H9 (cell line): ENCODE measurements around the gene N4BP2. TPM values are rescaled to one million over a fixed set of nuclear protein-coding genes. Genes with fewer than 3 reads are reported as not detected.

ENCODE experiments used
- DNase-seq: peaks from one replicate; pipeline ENCODE4 v3.0.0-alpha.2; 2017
- H2AFZ ChIP-seq: one replicate; pipeline ENCODE4 v1.6.1; 2013; ENCODE audit warnings: mild to moderate bottlenecking, low read length, control low read depth, moderate library complexity
- H2AK5ac ChIP-seq: 2 replicates; pipeline ENCODE4 v1.6.1; 2013; ENCODE audit warnings: low read length, control low read depth, mixed read lengths; ENCODE audit not compliant: insufficient read length
- H2BK120ac ChIP-seq: one replicate; pipeline ENCODE4 v1.6.1; 2013; ENCODE audit warnings: low read depth, mild to moderate bottlenecking, low read length, control low read depth, inconsistent platforms; ENCODE audit not compliant: poor library complexity, severe bottlenecking
- H2BK12ac ChIP-seq: 2 replicates; pipeline ENCODE4 v1.6.1; 2013; ENCODE audit warnings: low read length, control low read depth, mixed read lengths, low read depth; ENCODE audit not compliant: insufficient read length
- H2BK15ac ChIP-seq: 2 replicates; pipeline ENCODE4 v1.6.1; 2013; ENCODE audit warnings: low read depth, low read length, control low read depth
- H2BK20ac ChIP-seq: one replicate; pipeline ENCODE4 v1.6.1; 2013; ENCODE audit warnings: low read depth, mild to moderate bottlenecking, low read length, control low read depth, inconsistent platforms; ENCODE audit not compliant: poor library complexity, severe bottlenecking
- H2BK5ac ChIP-seq: 2 replicates; pipeline ENCODE4 v1.6.1; 2013; ENCODE audit warnings: low read length, control low read depth, mixed read lengths; ENCODE audit not compliant: insufficient read length
- H3K14ac ChIP-seq: 2 replicates; pipeline ENCODE4 v1.6.1; 2013; ENCODE audit warnings: low read length, control low read depth; ENCODE audit not compliant: insufficient read depth
- H3K18ac ChIP-seq: 2 replicates; pipeline ENCODE4 v1.6.1; 2013; ENCODE audit warnings: low read depth, mild to moderate bottlenecking, mixed read lengths, low read length, control low read depth; ENCODE audit not compliant: insufficient read length
- H3K23ac ChIP-seq: 2 replicates; pipeline ENCODE4 v1.6.1; 2013; ENCODE audit warnings: low read length, control low read depth, mixed read lengths, low read depth; ENCODE audit not compliant: insufficient read length
- H3K23me2 ChIP-seq: 2 replicates; pipeline ENCODE4 v1.6.1; 2013; ENCODE audit warnings: low read depth, mild to moderate bottlenecking, mixed read lengths, low read length, control low read depth; ENCODE audit not compliant: insufficient read length, poor library complexity, severe bottlenecking
- H3K27ac ChIP-seq: 2 replicates; pipeline ENCODE4 v1.5.1; 2013; ENCODE audit warnings: low read length, control low read depth, mixed read lengths, low read depth; ENCODE audit not compliant: insufficient read length
- H3K27me3 ChIP-seq: 2 replicates; pipeline ENCODE4 v1.6.1; 2013; ENCODE audit warnings: low read length, control low read depth, inconsistent platforms; ENCODE audit not compliant: insufficient read depth
- H3K4ac ChIP-seq: 2 replicates; pipeline ENCODE4 v1.6.1; 2013; ENCODE audit warnings: low read depth, mild to moderate bottlenecking, control low read depth, inconsistent platforms, low read length, moderate library complexity
- H3K4me1 ChIP-seq: 2 replicates; pipeline ENCODE4 v1.6.1; 2013; ENCODE audit warnings: low read length, control low read depth, inconsistent platforms; ENCODE audit not compliant: insufficient read depth
- H3K4me2 ChIP-seq: 2 replicates; pipeline ENCODE4 v1.6.1; 2013; ENCODE audit warnings: low read length, control low read depth, mixed read lengths; ENCODE audit not compliant: insufficient read length, insufficient read depth
- H3K56ac ChIP-seq: 2 replicates; pipeline ENCODE4 v1.6.1; 2013; ENCODE audit warnings: low read depth, mild to moderate bottlenecking, mixed read lengths, low read length, control low read depth; ENCODE audit not compliant: insufficient read length
- H3K79me1 ChIP-seq: 2 replicates; pipeline ENCODE4 v1.6.1; 2013; ENCODE audit warnings: low read depth, mild to moderate bottlenecking, moderate library complexity, low read length, control low read depth, inconsistent platforms; ENCODE audit not compliant: insufficient read depth, poor library complexity, severe bottlenecking
- H3K79me2 ChIP-seq: 2 replicates; pipeline ENCODE4 v1.6.1; 2013; ENCODE audit warnings: low read length, control low read depth, inconsistent platforms; ENCODE audit not compliant: insufficient read depth
- H3K9ac ChIP-seq: 2 replicates; pipeline ENCODE4 v1.6.1; 2013; ENCODE audit warnings: low read length, control low read depth, mixed read lengths; ENCODE audit not compliant: insufficient read length; ENCODE audit errors: extremely low read depth
- H3K9me3 ChIP-seq: one replicate; pipeline ENCODE4 v1.6.1; 2013; ENCODE audit warnings: low read depth, low read length, inconsistent platforms; ENCODE audit not compliant: control insufficient read depth
- H3T11ph ChIP-seq: one replicate; pipeline ENCODE4 v1.6.1; 2013; ENCODE audit warnings: mild to moderate bottlenecking, low read length, control low read depth, inconsistent platforms
- H4K20me1 ChIP-seq: one replicate; pipeline ENCODE4 v1.6.1; 2013; ENCODE audit not compliant: control insufficient read depth, insufficient read length, insufficient read depth
- H4K5ac ChIP-seq: 2 replicates; pipeline ENCODE4 v1.6.1; 2013; ENCODE audit warnings: low read depth, mild to moderate bottlenecking, mixed read lengths, low read length, control low read depth; ENCODE audit not compliant: insufficient read length
- H4K8ac ChIP-seq: replicated peaks from 2 replicates; pipeline ENCODE4 v1.6.1; 2013; ENCODE audit warnings: low read length, control low read depth, mixed read lengths, low read depth; ENCODE audit not compliant: insufficient read length
- H4K91ac ChIP-seq: 2 replicates; pipeline ENCODE4 v1.6.1; 2013; ENCODE audit warnings: low read depth, mild to moderate bottlenecking, moderate library complexity, mixed read lengths, low read length, control low read depth; ENCODE audit not compliant: insufficient read length
- H3K27ac Mint-ChIP-seq, 3 experiments: 2 replicates in 2 of 3; 3 replicates in 1 of 3; pipeline ENCODE4 v1.8.0; 2020 to 2021; ENCODE audit warnings: mixed read lengths in 3 of 3, mild to moderate bottlenecking in 1 of 3, moderate library complexity in 1 of 3
- H3K27me3 Mint-ChIP-seq: 2 replicates; pipeline ENCODE4 v1.8.0; 2021; ENCODE audit warnings: low read depth, mild to moderate bottlenecking, moderate library complexity, mixed read lengths
- H3K36me3 Mint-ChIP-seq, 3 experiments: 2 replicates in 2 of 3; 3 replicates in 1 of 3; pipeline ENCODE4 v1.8.0; 2020 to 2021; ENCODE audit warnings: low read depth in 3 of 3, mixed read lengths in 3 of 3; ENCODE audit not compliant: insufficient read depth in 1 of 3
- H3K4me1 Mint-ChIP-seq, 2 experiments: 2 replicates each; pipeline ENCODE4 v1.8.0; 2020; ENCODE audit warnings: mixed read lengths in 2 of 2
- H3K4me3 Mint-ChIP-seq, 2 experiments: 2 replicates in 1 of 2; 3 replicates in 1 of 2; pipeline ENCODE4 v1.8.0; 2020 to 2021; ENCODE audit warnings: mild to moderate bottlenecking in 2 of 2, mixed read lengths in 2 of 2, moderate library complexity in 1 of 2
- H3K9me3 Mint-ChIP-seq, 2 experiments: 2 replicates in 1 of 2; 3 replicates in 1 of 2; pipeline ENCODE4 v1.8.0; 2020; ENCODE audit warnings: mild to moderate bottlenecking in 2 of 2, mixed read lengths in 2 of 2, moderate library complexity in 1 of 2
- WGBS: extraction: QIAGEN DNeasy Blood & Tissue Kit; methylation state at CpG from one replicate; pipeline ENCODE4 v1.1.7; 2013; ENCODE audit warnings: missing lambda C conversion rate, low lambda C conversion rate, mixed read lengths; ENCODE audit not compliant: insufficient read length; ENCODE audit errors: extremely low coverage; 5-methylcytosine and 5-hydroxymethylcytosine counted together
- total RNA-seq: library from RNA; stranded (reverse); gene quantifications from 2 replicates; pipeline ENCODE4 v1.2.1, GENCODE V29; 2021
- TF ChIP-seq, protein P1 (sequence below): fragments of 200-600 bp; sonication (generic); conservative IDR thresholded peaks from 3 replicates; pipeline ENCODE4 v1.8.0; 2021; ENCODE audit warnings: antibody characterized with exemption, mild to moderate bottlenecking

N4BP2 gene
- total RNA-seq, 1 experiment from 2014 or later, result 35.0 TPM

DNA sequence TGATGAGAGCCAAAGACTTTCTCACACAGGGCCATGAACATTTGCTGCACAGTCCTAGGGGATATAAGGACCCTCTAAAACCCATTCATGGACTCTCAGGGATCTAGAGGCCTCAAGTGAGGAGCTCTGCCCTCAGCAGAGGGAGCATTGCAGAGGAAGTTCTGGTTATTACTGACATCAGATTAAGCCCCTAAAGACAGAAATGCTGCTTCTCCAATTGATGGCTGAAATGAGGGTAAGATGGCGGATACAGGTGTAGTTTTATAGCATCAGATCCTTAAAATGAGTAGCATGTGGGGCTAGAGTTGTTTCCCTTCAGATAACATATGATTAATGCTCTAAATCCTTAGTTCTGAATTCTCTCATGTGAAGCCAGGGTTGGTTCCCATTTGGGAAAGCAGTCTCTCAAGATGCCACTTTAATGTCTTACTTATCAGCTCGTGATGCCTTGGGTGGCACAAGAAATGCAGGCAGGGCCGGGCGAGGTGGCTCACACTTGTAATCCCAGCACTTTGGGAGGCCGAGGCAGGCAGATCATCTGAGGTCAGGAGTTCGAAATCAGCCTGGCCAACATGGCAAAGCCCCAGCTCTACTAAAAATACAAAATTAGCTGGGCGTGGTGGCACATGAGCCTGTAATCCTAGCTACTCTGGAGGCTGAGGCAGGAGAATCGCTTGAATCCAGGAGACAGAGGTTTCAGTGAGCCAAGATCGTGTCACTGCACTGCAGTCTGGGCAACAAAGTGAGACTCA is 148.0 kb downstream of the N4BP2 start:
- no peak overlapping the region for H2BK5ac ChIP-seq
- H3K36me3 Mint-ChIP-seq, result peaks cover 0 to 3% (median 0%) of the 10 kb centered on the region in 3 experiments; a peak in 1 of 7 replicates
- no peak overlapping the region for H2BK20ac ChIP-seq
- H3K79me2 ChIP-seq, result no peaks in the 10 kb centered on the region; the same call in 1 of the 2 replicates
- H2BK12ac ChIP-seq, result no peak overlapping the region
- no peaks in the 10 kb centered on the region for H3K9me3 Mint-ChIP-seq
- no peak overlapping the region for H2BK120ac ChIP-seq
- H3K4ac ChIP-seq, result no peak overlapping the region
- no peak overlapping the region for H3K4me3 Mint-ChIP-seq
- peaks cover 19% of the 10 kb centered on the region in 2 experiments for H3K4me1 Mint-ChIP-seq
- H3K27me3 ChIP-seq, result no peaks in the 10 kb centered on the region
- H3K9me3 ChIP-seq, result no peaks in the 10 kb centered on the region
- WGBS, result no CpG with 5 or more reads among the region's 9 CpGs
- no peak overlapping the region for H2BK15ac ChIP-seq
- H4K20me1 ChIP-seq, result no peaks in the 10 kb centered on the region
- no peak overlapping the region for H3K23ac ChIP-seq
- no peak overlapping the region for H4K91ac ChIP-seq
- H3T11ph ChIP-seq, result no peak overlapping the region
- H3K9ac ChIP-seq, result no peak overlapping the region
- H3K23me2 ChIP-seq, result no peaks in the 10 kb centered on the region
- H3K18ac ChIP-seq, result no peak overlapping the region
- TF ChIP-seq, protein P1, sequence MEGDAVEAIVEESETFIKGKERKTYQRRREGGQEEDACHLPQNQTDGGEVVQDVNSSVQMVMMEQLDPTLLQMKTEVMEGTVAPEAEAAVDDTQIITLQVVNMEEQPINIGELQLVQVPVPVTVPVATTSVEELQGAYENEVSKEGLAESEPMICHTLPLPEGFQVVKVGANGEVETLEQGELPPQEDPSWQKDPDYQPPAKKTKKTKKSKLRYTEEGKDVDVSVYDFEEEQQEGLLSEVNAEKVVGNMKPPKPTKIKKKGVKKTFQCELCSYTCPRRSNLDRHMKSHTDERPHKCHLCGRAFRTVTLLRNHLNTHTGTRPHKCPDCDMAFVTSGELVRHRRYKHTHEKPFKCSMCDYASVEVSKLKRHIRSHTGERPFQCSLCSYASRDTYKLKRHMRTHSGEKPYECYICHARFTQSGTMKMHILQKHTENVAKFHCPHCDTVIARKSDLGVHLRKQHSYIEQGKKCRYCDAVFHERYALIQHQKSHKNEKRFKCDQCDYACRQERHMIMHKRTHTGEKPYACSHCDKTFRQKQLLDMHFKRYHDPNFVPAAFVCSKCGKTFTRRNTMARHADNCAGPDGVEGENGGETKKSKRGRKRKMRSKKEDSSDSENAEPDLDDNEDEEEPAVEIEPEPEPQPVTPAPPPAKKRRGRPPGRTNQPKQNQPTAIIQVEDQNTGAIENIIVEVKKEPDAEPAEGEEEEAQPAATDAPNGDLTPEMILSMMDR, result no peak
- no peaks in the 10 kb centered on the region for H3K27me3 Mint-ChIP-seq
- no peak overlapping the region for H3K56ac ChIP-seq
- H3K27ac Mint-ChIP-seq, result no peak overlapping the region; a peak in 2 of 7 replicates
- no peak for DNase-seq
- H3K27ac ChIP-seq, result no peak overlapping the region
- H3K4me1 ChIP-seq, result peaks cover 2% of the 10 kb centered on the region; the same call in 1 of the 2 replicates
- H4K8ac ChIP-seq, result no peak overlapping the region
- no peak overlapping the region for H2AFZ ChIP-seq
- H4K5ac ChIP-seq, result no peak overlapping the region
- no peak overlapping the region for H3K14ac ChIP-seq
- no peak overlapping the region for H2AK5ac ChIP-seq
- H3K79me1 ChIP-seq, result no peaks in the 10 kb centered on the region
- no peak overlapping the region for H3K4me2 ChIP-seq
